NT2/D1 (cell line): ENCODE results near the gene DIRAS1.

Source experiments
- DNase-seq: peaks from one replicate; pipeline ENCODE4 v3.0.0-alpha.2; 2011; ENCODE audit warnings: low read depth, low spot score
- H3K27me3 ChIP-seq: 2 replicates; pipeline ENCODE4 v1.6.0; 2011; ENCODE audit warnings: mild to moderate bottlenecking; ENCODE audit not compliant: insufficient read length, insufficient read depth
- H3K36me3 ChIP-seq: 2 replicates; pipeline ENCODE4 v1.6.1; 2011; ENCODE audit warnings: mild to moderate bottlenecking, low read length, mixed read lengths; ENCODE audit not compliant: insufficient read depth, insufficient read length
- H3K4me1 ChIP-seq: 2 replicates; pipeline ENCODE4 v1.5.1; 2011; ENCODE audit not compliant: insufficient read depth, insufficient read length
- H3K4me3 ChIP-seq: 2 replicates; pipeline ENCODE4 v1.5.1; 2011; ENCODE audit warnings: low read depth; ENCODE audit not compliant: insufficient read length
- H3K9ac ChIP-seq: 2 replicates; pipeline ENCODE4 v1.6.0; 2011; ENCODE audit warnings: low read depth; ENCODE audit not compliant: insufficient read length
- H3K9me3 ChIP-seq: 2 replicates; pipeline ENCODE4 v1.5.1; 2011; ENCODE audit warnings: mild to moderate bottlenecking, low read length; ENCODE audit not compliant: insufficient read depth
- SUZ12 ChIP-seq: IDR thresholded peaks from 2 replicates; pipeline ENCODE4 v1.6.1; 2011; ENCODE audit not compliant: insufficient read length, insufficient read depth; ENCODE audit errors: extremely low read depth
- YY1 ChIP-seq: IDR thresholded peaks from 2 replicates; pipeline ENCODE4 v1.6.1; 2011; ENCODE audit not compliant: insufficient read length, insufficient read depth
- ZNF274 ChIP-seq: IDR thresholded peaks from 2 replicates; pipeline ENCODE4 v1.6.1; 2011; ENCODE audit warnings: mild to moderate bottlenecking, low read depth, low read length

Gene DIRAS1

GRCh38 chr19:2736550-2737190 is 15.5 kb upstream of the DIRAS1 start:
- H3K27me3 ChIP-seq, result peaks cover 12% of the 10 kb centered on the region
- no peak for DNase-seq
- no peak overlapping the region for H3K4me3 ChIP-seq
- TF ChIP-seq SUZ12, result no peak
- no peak for TF ChIP-seq YY1
- TF ChIP-seq ZNF274, result no peak
- H3K9ac ChIP-seq, result no peak overlapping the region
- peaks cover 6% of the 10 kb centered on the region for H3K4me1 ChIP-seq
- peaks cover 52% of the 10 kb centered on the region for H3K36me3 ChIP-seq
- H3K9me3 ChIP-seq, result no peaks in the 10 kb centered on the region

GRCh38 chr19:2735374-2735773 is 14.2 kb upstream of the DIRAS1 start:
- Histone ChIP-seq H3K9ac (no peak overlapping the region), H3K27me3 (no peaks in the 10 kb centered on the region), H3K36me3 (peaks cover 60% of the 10 kb centered on the region), H3K4me3 (no peak overlapping the region), H3K9me3 (no peaks in the 10 kb centered on the region), H3K4me1 (peaks cover 8% of the 10 kb centered on the region)
- DNase-seq, result no peak
- no peak for TF ChIP-seq SUZ12
- no peak for TF ChIP-seq ZNF274
- TF ChIP-seq YY1, result no peak

- H3K4me3 ChIP-seq, result no peak overlapping the region
- TF ChIP-seq SUZ12 (no peak), YY1 (no peak), ZNF274 (no peak)
- peaks cover 11% of the 10 kb centered on the region for H3K4me1 ChIP-seq
- H3K9ac ChIP-seq, result no peak overlapping the region
- no peaks in the 10 kb centered on the region for H3K27me3 ChIP-seq
- no peak for DNase-seq
- peaks cover 60% of the 10 kb centered on the region for H3K36me3 ChIP-seq
- H3K9me3 ChIP-seq, result no peaks in the 10 kb centered on the region
Measured at GRCh38 chr19:2734589-2735288, 13.6 kb upstream of the DIRAS1 start.

GRCh38 chr19:2733930-2734588 is 12.9 kb upstream of the DIRAS1 start:
- H3K27me3 ChIP-seq, result no peaks in the 10 kb centered on the region
- peaks cover 60% of the 10 kb centered on the region for H3K36me3 ChIP-seq
- H3K9me3 ChIP-seq, result no peaks in the 10 kb centered on the region
- H3K4me1 ChIP-seq, result peaks cover 10% of the 10 kb centered on the region
- no peak overlapping the region for H3K4me3 ChIP-seq
- TF ChIP-seq YY1 (no peak), SUZ12 (no peak), ZNF274 (no peak)
- H3K9ac ChIP-seq, result no peak overlapping the region
- no peak for DNase-seq

- H3K9me3 ChIP-seq, result no peaks in the 10 kb centered on the region
- no peaks in the 10 kb centered on the region for H3K27me3 ChIP-seq
- H3K4me1 ChIP-seq, result peaks cover 9% of the 10 kb centered on the region
- H3K9ac ChIP-seq, result no peak overlapping the region
- no peak for DNase-seq
- no peak overlapping the region for H3K4me3 ChIP-seq
- peaks cover 60% of the 10 kb centered on the region for H3K36me3 ChIP-seq
- TF ChIP-seq YY1 (no peak), SUZ12 (no peak), ZNF274 (no peak)
Measured at GRCh38 chr19:2732883-2733282, 11.7 kb upstream of the DIRAS1 start.

- Histone ChIP-seq H3K36me3 (peaks cover 60% of the 10 kb centered on the region), H3K9ac (no peak overlapping the region), H3K27me3 (peaks cover 1% of the 10 kb centered on the region)
Measured at GRCh38 chr19:2732157-2732725, 11.1 kb upstream of the DIRAS1 start.

More at GRCh38 chr19:2732157-2732725, 11.1 kb upstream of the DIRAS1 start:
- H3K4me3 ChIP-seq, result no peak overlapping the region
- no peak for DNase-seq
- no peak for TF ChIP-seq YY1
- TF ChIP-seq SUZ12, result no peak
- TF ChIP-seq ZNF274, result no peak
- H3K9me3 ChIP-seq, result no peaks in the 10 kb centered on the region
- peaks cover 12% of the 10 kb centered on the region for H3K4me1 ChIP-seq
